ENCODE results near the gene ATN1.

- TF ChIP-seq CTCF (conservative IDR thresholded peaks at IDR 0.05 in 1 of 2, IDR thresholded peaks at IDR 0.05 in 1 of 2; ENCODE audit: low read depth in 1 of 2, low read length in 2 of 2), result no peak
- TF ChIP-seq EZH2 (IDR thresholded peaks at IDR 0.05; ENCODE audit: low read length, missing control alignments), result no peak
These were observed 19.2 kb downstream of the ATN1 start for GRCh38 chr12:6946920-6947374.

Data from fibroblast of lung (primary cell).